WTC11 (cell line): ENCODE data around the gene ZNF205. TPM values are rescaled to one million over a fixed set of nuclear protein-coding genes. Genes with fewer than 3 reads are reported as not detected.

Source experiments
- ATAC-seq: fragments of 200-7000 bp; cut with Tn5 transposase; 2 replicates; pipeline ENCODE4 v1.10.0; 2021; ENCODE audit warnings: mild to moderate bottlenecking, moderate library complexity
- CTCF ChIA-PET: fragments of 300-600 bp; sonication (Branson Sonifier 250); formaldehyde crosslinking; loops from one replicate; lab custom pipeline; 2021; ENCODE audit warnings: antibody characterized with exemption; lab: Charles Lee
- POLR2A ChIA-PET: fragments of 350-600 bp; sonication (Branson Sonifier 250); formaldehyde crosslinking; loops from one replicate; lab custom pipeline; 2021; ENCODE audit warnings: antibody characterized with exemption; lab: Charles Lee
- DNase-seq: peaks from one replicate; pipeline ENCODE4 v3.0.0; 2021; ENCODE audit warnings: low spot score
- H3K27ac Mint-ChIP-seq: 2 replicates; pipeline ENCODE4 v1.8.0; 2021; ENCODE audit warnings: mixed read lengths
- H3K27me3 Mint-ChIP-seq: 2 replicates; pipeline ENCODE4 v1.8.0; 2021; ENCODE audit warnings: low read depth, mild to moderate bottlenecking, moderate library complexity, mixed read lengths
- H3K36me3 Mint-ChIP-seq: 2 replicates; pipeline ENCODE4 v1.8.0; 2021; ENCODE audit warnings: mixed read lengths
- H3K4me1 Mint-ChIP-seq: 2 replicates; pipeline ENCODE4 v1.8.0; 2022; ENCODE audit warnings: mixed read lengths
- H3K4me3 Mint-ChIP-seq: 2 replicates; pipeline ENCODE4 v1.8.0; 2021; ENCODE audit warnings: mild to moderate bottlenecking, moderate library complexity, mixed read lengths
- H3K9me3 Mint-ChIP-seq: 2 replicates; pipeline ENCODE4 v1.8.0; 2021; ENCODE audit warnings: mixed read lengths
- AFF4 ChIP-seq: sonication (generic); formaldehyde crosslinking; IDR thresholded peaks from 2 replicates; pipeline ENCODE4 v1.8.1; 2023; ENCODE audit warnings: mild to moderate bottlenecking, missing genetic modification reagents, borderline replicate concordance
- ATF1 ChIP-seq: sonication (generic); formaldehyde crosslinking; IDR thresholded peaks from 2 replicates; pipeline ENCODE4 v1.8.1; 2023; ENCODE audit warnings: mild to moderate bottlenecking, moderate library complexity, missing genetic modification reagents
- ATF3 ChIP-seq: sonication (generic); formaldehyde crosslinking; conservative IDR thresholded peaks from 2 replicates; pipeline ENCODE4 v1.8.1; 2022; ENCODE audit warnings: mild to moderate bottlenecking, missing genetic modification reagents
- CREB1 ChIP-seq: sonication (generic); formaldehyde crosslinking; IDR thresholded peaks from 2 replicates; pipeline ENCODE4 v1.8.0; 2023; ENCODE audit warnings: mild to moderate bottlenecking, missing genetic modification reagents
- E2F4 ChIP-seq: sonication (generic); formaldehyde crosslinking; IDR thresholded peaks from 2 replicates; pipeline ENCODE4 v1.8.1; 2022; ENCODE audit warnings: low read depth, mild to moderate bottlenecking, moderate library complexity, missing genetic modification reagents, borderline replicate concordance
- ELF4 ChIP-seq: sonication (generic); formaldehyde crosslinking; IDR thresholded peaks from 2 replicates; pipeline ENCODE4 v1.8.1; 2022; ENCODE audit warnings: low read depth, mild to moderate bottlenecking, moderate library complexity, missing genetic modification reagents
- FOXJ3 ChIP-seq: sonication (generic); formaldehyde crosslinking; IDR thresholded peaks from 2 replicates; pipeline ENCODE4 v1.9.0; 2021; ENCODE audit warnings: missing genetic modification reagents, mild to moderate bottlenecking, borderline replicate concordance
- FOXK1 ChIP-seq: sonication (generic); formaldehyde crosslinking; IDR thresholded peaks from 2 replicates; pipeline ENCODE4 v1.8.0; 2022; ENCODE audit warnings: mild to moderate bottlenecking, moderate library complexity, missing genetic modification reagents
- FOXP1 ChIP-seq: sonication (generic); formaldehyde crosslinking; IDR thresholded peaks from 2 replicates; pipeline ENCODE4 v1.8.0; 2022; ENCODE audit warnings: missing genetic modification reagents, mild to moderate bottlenecking, moderate library complexity, borderline replicate concordance
- GABPB1 ChIP-seq: sonication (generic); formaldehyde crosslinking; IDR thresholded peaks from 2 replicates; pipeline ENCODE4 v1.8.1; 2023; ENCODE audit warnings: mild to moderate bottlenecking, missing genetic modification reagents
- GTF2I ChIP-seq: fragments of 250-450 bp; sonication (Bioruptor Pico); conservative IDR thresholded peaks from 2 replicates; pipeline ENCODE4 v1.4.0; 2021; ENCODE audit warnings: mild to moderate bottlenecking
- HMGA2 ChIP-seq: fragments of 250-450 bp; sonication (Bioruptor Pico); IDR thresholded peaks from 2 replicates; pipeline ENCODE4 v1.4.0; 2021; ENCODE audit warnings: mild to moderate bottlenecking, moderate library complexity
- IRF1 ChIP-seq: sonication (generic); formaldehyde crosslinking; IDR thresholded peaks from 2 replicates; pipeline ENCODE4 v1.8.0; 2023; ENCODE audit warnings: missing genetic modification reagents
- IRF2 ChIP-seq: sonication (generic); formaldehyde crosslinking; IDR thresholded peaks from 2 replicates; pipeline ENCODE4 v1.8.0; 2022; ENCODE audit warnings: low read depth, missing genetic modification reagents, borderline replicate concordance
- PRRX2 ChIP-seq: fragments of 250-450 bp; sonication (Bioruptor Pico); IDR thresholded peaks from 2 replicates; pipeline ENCODE4 v1.8.0; 2021; ENCODE audit warnings: mild to moderate bottlenecking
- RELA ChIP-seq: sonication (generic); formaldehyde crosslinking; IDR thresholded peaks from 2 replicates; pipeline ENCODE4 v1.8.1; 2022; ENCODE audit warnings: missing genetic modification reagents, mild to moderate bottlenecking, borderline replicate concordance
- USF2 ChIP-seq: sonication (generic); formaldehyde crosslinking; IDR thresholded peaks from 2 replicates; pipeline ENCODE4 v1.8.1; 2023; ENCODE audit warnings: mild to moderate bottlenecking, missing genetic modification reagents, moderate library complexity
- ZNF232 ChIP-seq: sonication (generic); formaldehyde crosslinking; IDR thresholded peaks from 2 replicates; pipeline ENCODE4 v1.8.0; 2022; ENCODE audit warnings: mild to moderate bottlenecking, missing genetic modification reagents
- ZNF317 ChIP-seq: sonication (generic); formaldehyde crosslinking; IDR thresholded peaks from 2 replicates; pipeline ENCODE4 v1.8.1; 2023; ENCODE audit warnings: low read depth, mild to moderate bottlenecking, moderate library complexity, missing genetic modification reagents, borderline replicate concordance
- ZNF671 ChIP-seq: fragments of 250-450 bp; sonication (Bioruptor Pico); IDR thresholded peaks from 2 replicates; pipeline ENCODE4 v1.8.0; 2021; ENCODE audit warnings: mild to moderate bottlenecking
- total RNA-seq: library from RNA; stranded (reverse); gene quantifications from 3 replicates; pipeline ENCODE4 v1.2.3, GENCODE V29; 2021
- TF ChIP-seq, protein P1 (sequence below): sonication (generic); formaldehyde crosslinking; conservative IDR thresholded peaks from 2 replicates; pipeline ENCODE4 v1.8.1; 2023; ENCODE audit warnings: mild to moderate bottlenecking, low read depth, missing genetic modification reagents, moderate library complexity
- TF ChIP-seq, protein P2 (sequence below): sonication (generic); formaldehyde crosslinking; IDR thresholded peaks from 2 replicates; pipeline ENCODE4 v1.8.1; 2023; ENCODE audit warnings: mild to moderate bottlenecking, moderate library complexity, missing genetic modification reagents
- TF ChIP-seq, protein P3 (sequence below): sonication (generic); formaldehyde crosslinking; IDR thresholded peaks from 2 replicates; pipeline ENCODE4 v1.8.1; 2023; ENCODE audit warnings: mild to moderate bottlenecking, missing genetic modification reagents, moderate library complexity

Gene ZNF205
- total RNA-seq, 1 experiment from 2014 or later = 22.7 TPM

DNA sequence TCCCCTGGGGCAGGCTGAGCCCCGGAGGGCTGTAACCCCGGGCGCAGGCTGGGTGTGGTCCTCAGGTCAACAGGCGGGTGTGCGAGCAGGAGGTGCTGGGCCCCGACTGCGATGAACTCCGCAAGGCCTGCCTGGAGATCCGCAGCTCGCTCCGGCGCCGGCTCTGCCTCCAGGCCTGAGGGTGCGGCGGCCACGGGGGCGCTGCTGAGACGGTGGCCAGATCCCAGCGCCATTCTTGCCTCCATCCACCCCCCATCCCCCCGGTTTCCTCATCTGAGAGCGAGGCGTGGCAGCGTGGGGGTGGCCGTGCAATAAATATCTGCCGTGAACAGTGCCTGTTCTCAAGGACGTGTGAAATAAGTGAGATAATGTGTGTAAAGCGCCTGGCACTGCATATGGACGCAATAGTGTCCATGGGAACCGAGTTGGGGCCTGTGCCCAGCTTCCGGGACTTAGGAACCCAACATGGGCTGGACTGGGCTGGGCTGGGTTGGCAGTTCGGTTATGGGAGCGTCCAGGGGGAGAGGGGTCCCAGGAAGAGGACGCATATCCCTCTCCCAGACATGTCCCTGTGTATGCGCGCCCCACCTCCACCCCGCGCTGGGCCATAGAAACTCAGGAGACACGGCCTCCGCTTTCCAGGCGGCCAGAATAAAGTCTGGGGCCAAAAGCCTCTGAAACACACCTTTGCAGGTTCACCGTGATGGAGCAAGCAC lies 37.4 kb downstream of the ZNF205 start:
- H3K36me3 Mint-ChIP-seq = no peaks in the 10 kb centered on the region
- H3K9me3 Mint-ChIP-seq = no peaks in the 10 kb centered on the region
- ATAC-seq = peak; percentile 18
- peak overlapping the region; percentile 89 for H3K4me3 Mint-ChIP-seq
- ChIA-PET POLR2A (interaction anchor here (0.6 to 5.9 kb wide), 14 partner anchors 8 to 133 kb away, joined by 3 to 46 read pairs (median 4); partner anchors contain the start of genes ZNF213 and ZSCAN10), CTCF (interaction anchor here (0.6 to 4.7 kb wide), 33 partner anchors 9 to 180 kb away, joined by 3 to 75 read pairs (median 7); partner anchors contain the start of genes HCFC1R1, OR1F1, ZNF205 and ZNF213)
- H3K27ac Mint-ChIP-seq = peak overlapping the region; percentile 80
- DNase-seq = peak; percentile 84
- H3K27me3 Mint-ChIP-seq = peaks cover 29% of the 10 kb centered on the region
- H3K4me1 Mint-ChIP-seq = peaks cover 7% of the 10 kb centered on the region
- TF ChIP-seq HMGA2 (CRISPR knock-in tag) = no peak
- TF ChIP-seq, protein P1, sequence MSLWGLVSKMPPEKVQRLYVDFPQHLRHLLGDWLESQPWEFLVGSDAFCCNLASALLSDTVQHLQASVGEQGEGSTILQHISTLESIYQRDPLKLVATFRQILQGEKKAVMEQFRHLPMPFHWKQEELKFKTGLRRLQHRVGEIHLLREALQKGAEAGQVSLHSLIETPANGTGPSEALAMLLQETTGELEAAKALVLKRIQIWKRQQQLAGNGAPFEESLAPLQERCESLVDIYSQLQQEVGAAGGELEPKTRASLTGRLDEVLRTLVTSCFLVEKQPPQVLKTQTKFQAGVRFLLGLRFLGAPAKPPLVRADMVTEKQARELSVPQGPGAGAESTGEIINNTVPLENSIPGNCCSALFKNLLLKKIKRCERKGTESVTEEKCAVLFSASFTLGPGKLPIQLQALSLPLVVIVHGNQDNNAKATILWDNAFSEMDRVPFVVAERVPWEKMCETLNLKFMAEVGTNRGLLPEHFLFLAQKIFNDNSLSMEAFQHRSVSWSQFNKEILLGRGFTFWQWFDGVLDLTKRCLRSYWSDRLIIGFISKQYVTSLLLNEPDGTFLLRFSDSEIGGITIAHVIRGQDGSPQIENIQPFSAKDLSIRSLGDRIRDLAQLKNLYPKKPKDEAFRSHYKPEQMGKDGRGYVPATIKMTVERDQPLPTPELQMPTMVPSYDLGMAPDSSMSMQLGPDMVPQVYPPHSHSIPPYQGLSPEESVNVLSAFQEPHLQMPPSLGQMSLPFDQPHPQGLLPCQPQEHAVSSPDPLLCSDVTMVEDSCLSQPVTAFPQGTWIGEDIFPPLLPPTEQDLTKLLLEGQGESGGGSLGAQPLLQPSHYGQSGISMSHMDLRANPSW (CRISPR knock-in tag) = no peak
- no peak for TF ChIP-seq ZNF232
- no peak for TF ChIP-seq USF2
- TF ChIP-seq FOXK1 (CRISPR knock-in tag) = 0 out of 2 replicates have a peak, but pooled peaks have one; percentile 13
- no peak for TF ChIP-seq ELF4 (CRISPR knock-in tag)
- TF ChIP-seq, protein P2, sequence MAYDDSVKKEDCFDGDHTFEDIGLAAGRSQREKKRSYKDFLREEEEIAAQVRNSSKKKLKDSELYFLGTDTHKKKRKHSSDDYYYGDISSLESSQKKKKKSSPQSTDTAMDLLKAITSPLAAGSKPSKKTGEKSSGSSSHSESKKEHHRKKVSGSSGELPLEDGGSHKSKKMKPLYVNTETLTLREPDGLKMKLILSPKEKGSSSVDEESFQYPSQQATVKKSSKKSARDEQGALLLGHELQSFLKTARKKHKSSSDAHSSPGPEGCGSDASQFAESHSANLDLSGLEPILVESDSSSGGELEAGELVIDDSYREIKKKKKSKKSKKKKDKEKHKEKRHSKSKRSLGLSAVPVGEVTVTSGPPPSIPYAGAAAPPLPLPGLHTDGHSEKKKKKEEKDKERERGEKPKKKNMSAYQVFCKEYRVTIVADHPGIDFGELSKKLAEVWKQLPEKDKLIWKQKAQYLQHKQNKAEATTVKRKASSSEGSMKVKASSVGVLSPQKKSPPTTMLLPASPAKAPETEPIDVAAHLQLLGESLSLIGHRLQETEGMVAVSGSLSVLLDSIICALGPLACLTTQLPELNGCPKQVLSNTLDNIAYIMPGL (CRISPR knock-in tag) = peak; percentile 98
- no peak for TF ChIP-seq FOXJ3 (CRISPR knock-in tag)
- TF ChIP-seq CREB1 (CRISPR knock-in tag) = no peak
- no peak for TF ChIP-seq ZNF671 (CRISPR knock-in tag)
- TF ChIP-seq IRF1 (CRISPR knock-in tag) = no peak
- TF ChIP-seq E2F4 (CRISPR knock-in tag) = no peak
- TF ChIP-seq, protein P3, sequence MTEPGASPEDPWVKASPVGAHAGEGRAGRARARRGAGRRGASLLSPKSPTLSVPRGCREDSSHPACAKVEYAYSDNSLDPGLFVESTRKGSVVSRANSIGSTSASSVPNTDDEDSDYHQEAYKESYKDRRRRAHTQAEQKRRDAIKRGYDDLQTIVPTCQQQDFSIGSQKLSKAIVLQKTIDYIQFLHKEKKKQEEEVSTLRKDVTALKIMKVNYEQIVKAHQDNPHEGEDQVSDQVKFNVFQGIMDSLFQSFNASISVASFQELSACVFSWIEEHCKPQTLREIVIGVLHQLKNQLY (CRISPR knock-in tag) = no peak
- no peak for TF ChIP-seq IRF2 (CRISPR knock-in tag)
- TF ChIP-seq FOXP1 (CRISPR knock-in tag) = no peak; the same call in 1 of the 2 replicates
- TF ChIP-seq GABPB1 = peak; percentile 36; the same call in 1 of the 2 replicates
- no peak for TF ChIP-seq ATF3 (CRISPR knock-in tag)
- TF ChIP-seq ATF1 = no peak; the same call in 1 of the 2 replicates
- TF ChIP-seq GTF2I = no peak
- no peak for TF ChIP-seq ZNF317
- TF ChIP-seq RELA (CRISPR knock-in tag) = no peak
- no peak for TF ChIP-seq AFF4 (CRISPR knock-in tag)
- no peak for TF ChIP-seq PRRX2 (CRISPR knock-in tag)
